Duodenal mucosa (tissue), 2 donors: ENCODE results near the gene XYLT2.
"Not testable (repeated sequence)": the region's sequence is repeated elsewhere in the genome, so short reads cannot be mapped to it uniquely, and the experiment has no call there.

Source experiments
- H3K27ac ChIP-seq: one replicate; pipeline ENCODE4 v1.7.0; 2013; ENCODE audit warnings: low read depth, low read length
- H3K27me3 ChIP-seq, 2 donors: one replicate each; pipeline ENCODE4 v1.7.0; 2013; ENCODE audit warnings: low read length in 2 of 2, control low read depth in 1 of 2; ENCODE audit not compliant: insufficient read depth in 2 of 2, control insufficient read depth in 1 of 2
- H3K36me3 ChIP-seq, 2 donors: one replicate each; pipeline ENCODE4 v1.7.0; 2013; ENCODE audit warnings: low read length in 2 of 2, control low read depth in 1 of 2; ENCODE audit not compliant: insufficient read depth in 2 of 2, control insufficient read depth in 1 of 2
- H3K4me1 ChIP-seq, 2 donors: one replicate each; pipeline ENCODE4 v1.7.0; 2013; ENCODE audit warnings: low read length in 2 of 2, control low read depth in 1 of 2; ENCODE audit not compliant: insufficient read depth in 2 of 2, control insufficient read depth in 1 of 2
- H3K4me3 ChIP-seq, 2 donors: one replicate each; pipeline ENCODE4 v1.7.0; 2013; ENCODE audit warnings: low read length in 2 of 2, low read depth in 1 of 2
- H3K9ac ChIP-seq, 2 donors: one replicate each; pipeline ENCODE4 v1.7.0; 2013; ENCODE audit warnings: low read length in 2 of 2, low read depth in 1 of 2
- H3K9me3 ChIP-seq, 2 donors: one replicate each; pipeline ENCODE4 v1.7.0; 2013; ENCODE audit warnings: low read length in 2 of 2, control low read depth in 1 of 2; ENCODE audit not compliant: control insufficient read depth in 1 of 2

The XYLT2 gene

GRCh38 chr17:50345432-50346312 lies at the start of gene XYLT2:
XYLT2 (plus strand) TSS chr17:50346126; CDS start chr17:50346141, 15 bp downstream.
- H3K4me3 ChIP-seq, result peak within 1 kb of the TSS; percentile 82 to 92
- peaks cover 21 to 23% of the 10 kb centered on the region in 2 donors for H3K4me1 ChIP-seq
- H3K27ac ChIP-seq, result no peak within 1 kb of the TSS
- no peaks in the 10 kb centered on the region for H3K27me3 ChIP-seq
- peak within 1 kb of the TSS; percentile 71 to 80 for H3K9ac ChIP-seq
- no peaks in the 10 kb centered on the region for H3K36me3 ChIP-seq
- no peaks in the 10 kb centered on the region for H3K9me3 ChIP-seq

DNA sequence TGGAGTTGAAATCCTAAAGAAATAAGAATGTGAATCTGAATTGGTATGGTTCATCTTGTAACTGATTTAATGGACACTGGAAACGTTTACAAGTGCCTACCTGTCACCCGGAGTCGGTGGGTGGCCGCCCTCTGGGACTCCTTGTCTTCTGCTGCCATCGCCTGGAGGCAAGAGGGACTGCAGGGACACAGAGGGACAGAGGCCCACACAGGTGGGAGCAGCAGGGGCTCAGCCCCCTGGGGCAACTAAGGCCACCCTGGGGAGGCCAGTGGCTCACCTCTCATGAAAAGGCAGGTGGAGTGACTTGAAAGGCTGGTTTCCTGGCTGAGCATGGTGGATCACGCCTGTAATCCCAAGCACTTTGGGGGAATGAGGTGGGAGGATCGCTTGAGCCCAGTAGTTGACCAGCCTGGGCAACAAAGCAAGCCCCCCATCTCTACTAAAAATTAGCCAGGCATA lies 48.5 kb upstream of the XYLT2 start:
- no peaks in the 10 kb centered on the region for H3K9me3 ChIP-seq
- H3K27me3 ChIP-seq, result no peaks in the 10 kb centered on the region
- no peak overlapping the region for H3K27ac ChIP-seq
- no peak overlapping the region for H3K9ac ChIP-seq
- H3K4me3 ChIP-seq, result no peak overlapping the region
- H3K4me1 ChIP-seq, result no peaks in the 10 kb centered on the region
- no peaks in the 10 kb centered on the region for H3K36me3 ChIP-seq

GRCh38 chr17:50298018-50298417 lies 47.9 kb upstream of the XYLT2 start:
- no peaks in the 10 kb centered on the region for H3K9me3 ChIP-seq
- H3K27ac ChIP-seq, result no peak overlapping the region
- H3K4me3 ChIP-seq, result no peak overlapping the region
- no peak overlapping the region for H3K9ac ChIP-seq
- no peaks in the 10 kb centered on the region for H3K27me3 ChIP-seq
- no peaks in the 10 kb centered on the region for H3K4me1 ChIP-seq
- H3K36me3 ChIP-seq, result no peaks in the 10 kb centered on the region

- no peaks in the 10 kb centered on the region for H3K27me3 ChIP-seq
- no peaks in the 10 kb centered on the region for H3K36me3 ChIP-seq
- H3K9ac ChIP-seq, result no peak overlapping the region
- no peak overlapping the region for H3K27ac ChIP-seq
- no peak overlapping the region for H3K4me3 ChIP-seq
- H3K9me3 ChIP-seq, result no peaks in the 10 kb centered on the region
- peaks cover 3 to 5% of the 10 kb centered on the region in 2 donors for H3K4me1 ChIP-seq
Measured at GRCh38 chr17:50299776-50300175, 46.1 kb upstream of the XYLT2 start.

DNA sequence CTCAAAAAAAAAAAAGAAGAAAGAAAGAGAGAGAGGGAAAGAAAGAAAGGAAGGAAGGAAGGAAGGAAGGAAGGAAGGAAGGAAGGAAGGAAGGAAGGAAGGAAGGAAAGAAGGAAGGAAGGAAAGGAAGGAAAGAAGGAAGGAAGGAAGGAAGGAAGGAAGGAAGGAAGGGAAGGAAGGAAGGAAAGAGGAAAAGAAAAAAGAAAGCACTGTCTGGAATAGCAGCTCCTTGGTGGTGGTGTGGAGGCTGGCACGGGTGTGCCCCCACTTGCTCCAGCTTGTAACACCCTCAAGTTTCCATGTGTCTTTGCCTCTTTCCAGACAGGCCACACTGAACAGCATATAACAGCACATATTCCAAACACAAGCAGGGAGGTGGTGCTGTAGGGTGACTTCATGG lies 45.1 kb upstream of the XYLT2 start:
- not testable (repeated sequence) for H3K36me3 ChIP-seq, H3K27ac ChIP-seq, H3K4me3 ChIP-seq, H3K9me3 ChIP-seq, H3K9ac ChIP-seq, H3K27me3 ChIP-seq, H3K4me1 ChIP-seq

DNA sequence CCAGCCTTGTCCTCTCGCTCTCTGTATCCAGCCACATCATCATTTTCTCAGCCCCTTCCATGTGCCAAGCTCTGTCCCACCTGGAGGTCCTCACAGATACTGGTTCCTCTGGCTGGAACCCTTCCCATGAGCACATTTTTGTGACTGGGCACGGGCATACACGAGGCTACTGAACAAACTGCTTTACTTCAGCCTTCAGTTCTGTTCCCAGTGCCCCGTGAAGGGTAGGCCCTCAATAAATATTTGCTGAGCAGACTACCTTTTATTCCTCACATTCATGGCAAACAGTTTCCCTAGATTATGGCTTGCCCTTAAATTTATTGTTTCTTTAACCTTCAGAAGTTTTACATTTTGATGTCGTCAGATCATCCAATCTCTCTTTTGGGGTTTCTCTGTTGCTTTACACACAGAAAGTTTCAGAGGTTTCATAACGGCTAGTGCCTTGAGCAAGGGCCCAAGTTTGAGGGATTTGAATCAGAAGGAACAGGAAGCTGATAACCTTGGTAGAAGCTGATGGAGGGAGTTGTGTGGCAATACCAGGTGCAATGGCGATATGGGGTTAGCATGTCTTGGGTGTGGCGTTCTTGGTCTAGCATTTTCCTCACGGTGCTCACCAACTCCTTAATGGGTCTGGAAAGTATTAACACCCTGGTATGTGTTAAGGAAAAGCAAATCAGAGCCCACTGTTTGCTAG lies 43.9 kb upstream of the XYLT2 start:
- Histone ChIP-seq H3K27ac (no peak overlapping the region), H3K9ac (no peak overlapping the region)

GRCh38 chr17:50303051-50303450 lies 42.9 kb upstream of the XYLT2 start:
- Histone ChIP-seq H3K9ac (no peak overlapping the region), H3K9me3 (no peaks in the 10 kb centered on the region), H3K27ac (no peak overlapping the region)

More for the DNA sequence above, 43.9 kb upstream of the XYLT2 start:
- Histone ChIP-seq H3K4me3 (no peak overlapping the region), H3K36me3 (no peaks in the 10 kb centered on the region), H3K4me1 (peaks cover 6 to 7% of the 10 kb centered on the region in 2 donors), H3K9me3 (no peaks in the 10 kb centered on the region), H3K27me3 (no peaks in the 10 kb centered on the region)

GRCh38 chr17:50303596-50303995 lies 42.3 kb upstream of the XYLT2 start:
- no peaks in the 10 kb centered on the region for H3K9me3 ChIP-seq
- H3K36me3 ChIP-seq, result no peaks in the 10 kb centered on the region
- H3K4me3 ChIP-seq, result no peak overlapping the region
- H3K9ac ChIP-seq, result no peak overlapping the region
- no peak overlapping the region for H3K27ac ChIP-seq
- peaks cover 6 to 7% of the 10 kb centered on the region in 2 donors for H3K4me1 ChIP-seq
- H3K27me3 ChIP-seq, result no peaks in the 10 kb centered on the region

More at GRCh38 chr17:50303051-50303450, 42.9 kb upstream of the XYLT2 start:
- Histone ChIP-seq H3K36me3 (no peaks in the 10 kb centered on the region), H3K4me3 (no peak overlapping the region), H3K27me3 (no peaks in the 10 kb centered on the region), H3K4me1 (peaks cover 6 to 7% of the 10 kb centered on the region in 2 donors)

DNA sequence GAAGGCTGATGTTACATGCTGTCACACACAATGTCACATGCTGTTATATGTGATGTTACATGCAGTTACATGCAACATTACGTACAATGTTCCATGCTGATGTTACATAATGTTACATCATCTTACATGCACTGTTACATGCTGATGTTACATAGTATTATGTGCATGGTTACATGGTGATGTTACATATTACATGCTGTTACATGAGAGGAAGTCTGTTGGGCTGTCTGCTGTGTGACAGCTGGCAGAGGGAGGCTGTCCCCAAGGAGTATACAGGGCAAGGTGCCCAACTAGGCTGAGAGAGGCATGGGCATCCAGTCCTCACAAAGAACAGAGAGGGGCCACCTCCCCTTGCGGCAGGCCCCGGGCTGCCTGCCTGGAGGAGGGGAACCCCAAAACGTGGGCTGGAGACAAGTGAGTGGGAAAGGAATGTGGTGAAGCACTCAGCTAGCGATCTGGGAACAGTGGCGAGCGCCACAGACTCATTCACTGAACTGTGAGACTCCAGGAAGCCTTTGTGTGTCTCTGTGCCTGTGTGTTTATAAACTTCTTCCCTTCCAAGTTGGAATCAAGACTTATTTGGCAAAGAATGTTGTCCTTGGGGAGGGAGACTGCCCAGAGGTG lies 41.0 kb upstream of the XYLT2 start:
- peaks cover 6 to 7% of the 10 kb centered on the region in 2 donors for H3K4me1 ChIP-seq
- peak overlapping the region; percentile 20 for H3K27ac ChIP-seq

GRCh38 chr17:50307654-50308053 lies 38.3 kb upstream of the XYLT2 start:
- H3K4me3 ChIP-seq, result no peak overlapping the region
- H3K4me1 ChIP-seq, result peaks cover 6 to 7% of the 10 kb centered on the region in 2 donors
- H3K27me3 ChIP-seq, result peaks cover 0 to 5% of the 10 kb centered on the region in 2 donors
- no peaks in the 10 kb centered on the region for H3K36me3 ChIP-seq
- no peaks in the 10 kb centered on the region for H3K9me3 ChIP-seq
- no peak overlapping the region for H3K9ac ChIP-seq
- no peak overlapping the region for H3K27ac ChIP-seq

More for the DNA sequence above, 41.0 kb upstream of the XYLT2 start:
- no peak overlapping the region for H3K4me3 ChIP-seq
- no peaks in the 10 kb centered on the region for H3K27me3 ChIP-seq
- H3K9me3 ChIP-seq, result no peaks in the 10 kb centered on the region
- no peak overlapping the region for H3K9ac ChIP-seq
- no peaks in the 10 kb centered on the region for H3K36me3 ChIP-seq
